Rectal smooth muscle tissue (tissue), 1 donor: ENCODE data around the gene HDHD3.
"Not testable (repeated sequence)": the region's sequence is repeated elsewhere in the genome, so short reads cannot be mapped to it uniquely, and the experiment has no call there.

Experiments
- H3K27ac ChIP-seq: one replicate; pipeline ENCODE4 v1.7.0; 2013; ENCODE audit warnings: low read depth, low read length, inconsistent platforms
- H3K27me3 ChIP-seq: one replicate; pipeline ENCODE4 v1.7.0; 2013; ENCODE audit warnings: low read length; ENCODE audit not compliant: control insufficient read depth, insufficient read depth
- H3K36me3 ChIP-seq: one replicate; pipeline ENCODE4 v1.7.0; 2013; ENCODE audit warnings: low read length; ENCODE audit not compliant: control insufficient read depth, insufficient read depth
- H3K4me1 ChIP-seq: one replicate; pipeline ENCODE4 v1.7.0; 2013; ENCODE audit warnings: low read length; ENCODE audit not compliant: control insufficient read depth, insufficient read depth
- H3K4me3 ChIP-seq: one replicate; pipeline ENCODE4 v1.7.0; 2013; ENCODE audit warnings: low read length
- H3K9ac ChIP-seq: one replicate; pipeline ENCODE4 v1.7.0; 2013; ENCODE audit warnings: low read length

HDHD3 gene

DNA sequence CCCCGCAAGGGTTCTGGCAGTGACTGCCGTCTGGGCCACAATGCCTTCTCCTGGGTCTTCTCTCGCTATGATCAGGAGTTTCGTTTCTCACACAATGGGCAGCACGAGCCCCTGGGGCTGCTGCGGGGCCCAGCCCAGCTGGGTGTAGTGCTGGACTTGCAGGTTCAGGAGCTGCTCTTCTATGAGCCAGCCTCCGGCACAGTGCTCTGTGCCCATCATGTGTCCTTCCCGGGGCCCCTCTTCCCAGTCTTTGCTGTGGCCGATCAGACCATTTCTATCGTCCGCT, 7.0 kb downstream of the HDHD3 start:
- no peak overlapping the region for H3K4me3 ChIP-seq
- no peak overlapping the region for H3K9ac ChIP-seq

DNA sequence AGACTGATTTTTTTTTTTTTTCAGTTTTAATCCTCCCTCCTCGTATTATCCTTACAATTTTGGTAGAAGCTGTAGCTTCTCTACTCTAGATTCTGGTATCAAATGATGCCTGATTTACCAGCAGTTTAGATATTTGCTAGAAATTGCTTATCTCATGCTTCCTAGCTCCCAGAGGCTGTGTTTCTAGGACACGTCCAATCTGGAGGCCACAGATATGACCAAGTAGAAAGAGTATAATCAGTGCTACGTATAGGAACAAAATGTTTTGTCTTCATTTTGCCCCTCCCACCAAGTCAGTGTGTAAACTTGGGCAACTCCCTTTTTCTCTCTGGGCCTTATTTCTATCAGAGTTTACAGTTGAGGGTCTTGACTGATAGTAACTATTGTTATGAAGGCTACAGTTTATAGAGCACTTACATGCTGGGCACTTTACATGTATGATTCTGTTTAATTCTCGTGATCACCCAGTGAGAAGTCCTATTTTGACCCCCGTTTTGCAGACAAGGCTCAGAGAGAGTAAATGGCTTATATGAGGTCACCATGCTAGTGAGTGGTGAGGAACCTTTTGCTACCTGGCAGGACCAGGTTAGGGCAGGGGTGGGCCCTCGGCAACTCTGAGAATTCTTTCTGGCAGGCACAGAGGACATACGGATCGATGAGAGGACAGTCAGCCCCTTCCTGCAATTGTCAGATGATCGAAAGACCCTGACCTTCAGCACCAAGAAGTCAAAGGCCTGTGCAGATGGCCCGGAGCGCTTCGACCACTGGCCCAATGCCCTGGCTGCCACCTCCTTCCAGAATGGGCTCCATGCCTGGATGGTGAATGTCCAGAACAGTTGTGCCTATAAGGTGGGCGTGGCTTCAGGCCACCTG, 7.6 kb downstream of the HDHD3 start:
- Histone ChIP-seq H3K36me3 (peaks cover 2% of the 10 kb centered on the region), H3K27me3 (no peaks in the 10 kb centered on the region), H3K4me3 (no peak overlapping the region), H3K9ac (no peak overlapping the region), H3K4me1 (no peaks in the 10 kb centered on the region), H3K27ac (no peak overlapping the region)

More for the DNA sequence above, 7.0 kb downstream of the HDHD3 start:
- H3K36me3 ChIP-seq = peaks cover 5% of the 10 kb centered on the region
- H3K27me3 ChIP-seq = no peaks in the 10 kb centered on the region
- H3K27ac ChIP-seq = no peak overlapping the region
- H3K4me1 ChIP-seq = no peaks in the 10 kb centered on the region

DNA sequence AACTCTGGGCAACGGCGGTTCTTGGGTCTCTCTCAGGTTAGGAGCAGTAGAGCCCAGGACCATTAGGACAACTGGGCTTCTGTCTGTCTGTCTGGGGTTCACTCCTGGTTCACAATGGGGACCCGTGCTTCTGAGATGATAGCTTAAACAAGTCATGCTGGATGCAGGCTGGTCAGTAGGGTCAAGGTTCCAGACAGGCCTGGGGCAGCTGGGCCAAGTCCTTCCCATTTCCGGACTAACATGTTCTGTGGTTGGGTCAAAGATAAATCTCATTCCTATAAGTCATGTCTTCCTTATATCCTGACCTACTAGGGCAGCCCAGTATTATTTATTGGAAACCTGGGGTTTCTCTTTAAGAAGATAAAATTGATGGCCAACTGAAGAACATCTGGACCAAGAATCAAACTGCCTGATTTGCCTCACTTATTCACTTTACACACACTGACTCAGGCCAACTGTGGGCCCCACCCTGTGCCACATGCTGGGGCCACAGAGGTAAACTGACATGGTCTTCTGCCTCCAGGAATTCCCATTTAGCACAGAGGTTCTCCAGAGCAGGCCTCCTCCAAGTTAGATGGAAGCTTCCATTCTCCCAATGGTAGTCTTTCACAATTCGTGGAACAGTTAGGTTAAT, 8.3 kb downstream of the HDHD3 start:
- H3K27ac ChIP-seq = no peak overlapping the region
- no peaks in the 10 kb centered on the region for H3K36me3 ChIP-seq
- no peak overlapping the region for H3K9ac ChIP-seq
- no peaks in the 10 kb centered on the region for H3K4me1 ChIP-seq
- H3K4me3 ChIP-seq = no peak overlapping the region
- no peaks in the 10 kb centered on the region for H3K27me3 ChIP-seq

DNA sequence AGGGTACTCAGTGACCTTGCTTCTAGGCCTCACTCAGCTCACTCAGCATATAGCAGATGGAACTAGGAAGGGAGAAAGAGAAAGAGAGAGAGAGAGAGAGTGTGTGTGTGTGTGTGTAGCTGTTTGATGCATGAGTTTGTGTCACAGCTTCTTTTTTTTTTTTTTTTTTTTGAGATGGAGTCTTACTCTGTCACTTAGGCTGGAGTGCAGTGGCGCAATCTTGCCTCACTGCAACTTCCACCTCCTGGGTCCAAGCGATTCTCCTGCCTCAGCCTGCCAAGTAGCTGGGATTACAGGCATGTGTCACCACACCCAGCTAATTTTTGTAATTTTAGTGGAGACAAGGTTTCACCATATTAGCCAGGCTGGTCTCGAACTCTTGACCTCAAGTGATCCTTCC, 11.1 kb downstream of the HDHD3 start:
- H3K9ac ChIP-seq, H3K36me3 ChIP-seq, H3K4me3 ChIP-seq, H3K27me3 ChIP-seq, H3K4me1 ChIP-seq, H3K27ac ChIP-seq: not testable (repeated sequence)

DNA sequence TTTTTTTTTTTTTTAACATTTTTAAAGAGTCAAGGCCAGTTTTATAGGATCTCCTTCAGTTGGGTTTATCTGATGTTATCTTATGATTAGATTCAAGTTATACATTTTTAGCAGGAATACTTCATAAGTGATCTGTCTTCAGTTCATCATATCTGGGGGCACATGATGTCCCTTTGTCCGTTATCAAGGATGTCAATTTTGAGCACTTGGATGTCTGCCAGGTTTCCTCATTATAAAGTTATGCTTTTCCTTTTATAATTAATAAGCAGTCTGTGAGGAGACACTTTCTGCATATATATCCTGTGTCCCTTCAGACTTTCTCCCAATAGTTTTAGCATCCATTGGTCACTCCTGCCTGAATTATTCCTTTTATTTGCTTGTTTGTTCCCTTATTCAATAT, 11.8 kb downstream of the HDHD3 start:
- H3K27ac ChIP-seq = no peak overlapping the region
- no peak overlapping the region for H3K9ac ChIP-seq
- H3K36me3 ChIP-seq = no peaks in the 10 kb centered on the region
- no peak overlapping the region for H3K4me3 ChIP-seq
- no peaks in the 10 kb centered on the region for H3K27me3 ChIP-seq
- no peaks in the 10 kb centered on the region for H3K4me1 ChIP-seq

DNA sequence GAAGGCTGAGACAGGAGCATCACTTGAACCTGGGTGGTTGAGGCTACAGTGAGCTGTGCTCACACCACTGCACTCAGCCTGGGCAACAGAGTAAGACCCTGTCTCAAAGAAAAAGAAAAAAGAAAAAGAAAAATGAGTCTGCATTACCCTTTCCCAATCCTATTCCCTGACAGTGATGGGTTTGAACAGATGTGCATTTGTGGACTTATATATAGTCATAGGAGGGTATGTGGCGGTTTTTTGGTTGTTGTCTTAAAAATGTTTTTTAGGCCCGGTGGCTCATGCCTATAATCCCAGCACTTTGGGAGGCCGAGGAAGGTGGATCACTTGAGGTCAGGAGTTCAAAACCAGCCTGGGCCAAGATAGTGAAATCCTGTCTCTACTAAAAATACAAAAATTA, 13.4 kb downstream of the HDHD3 start:
- Histone ChIP-seq H3K36me3 (no peaks in the 10 kb centered on the region), H3K27ac (no peak overlapping the region), H3K27me3 (no peaks in the 10 kb centered on the region), H3K9ac (no peak overlapping the region), H3K4me3 (no peak overlapping the region), H3K4me1 (no peaks in the 10 kb centered on the region)

DNA sequence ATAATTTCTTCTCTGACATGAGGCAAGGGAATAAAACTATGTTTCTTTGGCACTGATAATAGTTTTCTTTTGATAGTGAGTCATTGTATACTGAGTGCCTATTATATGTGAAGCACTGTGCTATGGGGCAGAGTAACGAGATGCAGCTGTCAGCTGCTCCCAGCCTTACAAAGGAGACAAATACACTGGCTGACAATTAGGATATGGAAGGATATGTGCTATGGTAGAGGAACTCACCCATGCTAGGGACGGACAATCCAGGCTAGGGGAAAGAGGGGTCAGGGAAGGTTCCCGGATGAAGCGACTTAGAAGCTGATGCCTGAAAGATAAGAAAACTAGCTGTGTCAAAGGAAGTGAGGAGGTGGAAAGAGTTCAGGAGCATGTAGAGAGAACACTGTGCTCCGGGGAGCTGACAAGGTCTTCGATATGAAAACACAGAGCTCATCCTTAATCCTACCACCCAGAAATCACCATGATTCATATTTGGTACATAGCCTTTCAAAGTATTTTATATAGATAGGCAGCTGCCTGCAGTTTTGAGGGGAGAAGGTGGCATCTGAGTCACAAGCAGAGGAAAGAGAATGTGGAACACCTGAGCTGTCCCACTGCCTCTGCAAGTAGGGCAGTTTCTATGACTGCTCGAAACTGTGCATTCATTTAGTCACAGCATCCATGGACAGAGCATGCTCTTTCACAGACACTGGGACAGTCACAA, 15.3 kb downstream of the HDHD3 start:
- H3K4me3 ChIP-seq = no peak overlapping the region
- H3K27ac ChIP-seq = no peak overlapping the region
- H3K27me3 ChIP-seq = no peaks in the 10 kb centered on the region
- H3K9ac ChIP-seq = no peak overlapping the region
- no peaks in the 10 kb centered on the region for H3K36me3 ChIP-seq
- H3K4me1 ChIP-seq = no peaks in the 10 kb centered on the region

DNA sequence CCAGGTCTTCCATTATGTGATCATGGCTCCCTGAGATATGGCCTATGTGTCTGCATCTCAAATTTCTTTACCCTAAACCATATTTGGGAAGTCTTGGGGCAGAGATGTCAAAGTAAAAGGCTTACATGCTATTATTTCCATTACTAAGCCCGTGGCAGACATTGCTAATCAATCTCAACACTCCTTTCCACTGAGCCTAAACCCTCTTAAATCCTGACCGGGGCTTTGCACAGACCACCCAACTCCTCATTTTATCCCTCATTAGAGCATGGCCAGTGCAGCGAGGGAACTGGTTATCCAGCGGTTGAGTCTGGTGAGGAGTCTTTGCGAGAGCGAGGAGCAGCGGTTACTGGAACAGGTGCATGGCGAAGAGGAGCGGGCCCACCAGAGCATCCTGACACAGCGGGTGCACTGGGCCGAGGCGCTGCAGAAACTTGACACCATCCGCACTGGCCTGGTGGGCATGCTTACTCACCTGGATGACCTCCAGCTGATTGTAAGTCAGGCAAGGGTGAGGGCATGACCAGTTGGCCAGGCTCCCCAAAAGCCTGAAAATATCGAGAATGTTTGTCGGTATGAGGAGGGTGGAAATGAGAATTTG, 16.4 kb downstream of the HDHD3 start:
- Histone ChIP-seq H3K4me3 (no peak overlapping the region), H3K27me3 (no peaks in the 10 kb centered on the region), H3K9ac (no peak overlapping the region), H3K4me1 (no peaks in the 10 kb centered on the region), H3K27ac (no peak overlapping the region), H3K36me3 (no peaks in the 10 kb centered on the region)

DNA sequence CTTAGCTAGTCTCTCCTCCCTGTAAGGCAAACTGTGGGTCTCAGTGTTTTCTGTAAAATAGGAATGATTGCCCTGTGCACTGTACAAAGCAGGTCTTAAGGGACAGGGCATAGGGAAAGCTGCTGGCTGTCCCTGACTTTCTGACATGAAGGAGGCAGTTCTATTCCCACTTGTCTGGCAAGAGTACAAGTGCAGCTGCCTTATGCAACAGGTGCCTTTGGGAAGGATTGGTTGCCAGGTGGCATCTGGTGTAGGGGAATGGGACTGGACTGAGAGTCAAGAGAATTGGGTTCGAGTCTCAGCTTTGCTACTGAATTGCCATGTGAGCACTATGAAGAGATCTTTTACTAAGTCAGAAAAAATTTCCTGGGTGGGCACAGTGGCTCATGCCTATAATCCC, 17.4 kb downstream of the HDHD3 start:
- H3K27me3 ChIP-seq = no peaks in the 10 kb centered on the region
- H3K36me3 ChIP-seq = no peaks in the 10 kb centered on the region
- no peak overlapping the region for H3K9ac ChIP-seq
- no peaks in the 10 kb centered on the region for H3K4me1 ChIP-seq
- no peak overlapping the region for H3K27ac ChIP-seq
- no peak overlapping the region for H3K4me3 ChIP-seq

DNA sequence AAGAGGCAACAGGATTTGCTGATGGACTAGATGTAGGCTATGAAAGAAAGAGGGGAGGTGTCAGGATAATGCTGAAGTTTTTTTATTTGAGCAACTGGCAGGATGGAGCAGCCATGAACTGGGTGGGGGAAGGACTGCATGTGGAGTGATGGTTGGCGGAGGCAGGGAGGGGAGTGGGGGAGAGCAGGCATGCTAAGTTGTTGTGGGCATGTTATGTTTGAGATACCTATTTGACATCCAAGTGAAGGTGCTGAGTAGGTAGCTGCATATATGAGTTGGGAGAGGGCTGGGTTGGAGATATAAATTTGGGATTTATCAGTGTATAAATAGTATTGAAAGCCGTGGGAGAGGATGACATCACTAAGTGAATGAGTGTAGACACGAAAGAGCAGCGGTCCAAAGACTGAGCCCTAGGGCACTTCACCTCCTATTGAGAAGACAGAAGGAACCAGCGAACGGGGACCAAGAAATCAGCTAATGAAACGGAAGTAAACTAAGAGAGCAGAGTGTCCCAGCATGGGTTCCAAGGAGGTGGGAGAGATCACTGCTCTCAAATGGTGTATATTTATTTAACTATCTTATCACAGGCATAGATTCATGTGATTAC, 20.0 kb downstream of the HDHD3 start:
- no peaks in the 10 kb centered on the region for H3K27me3 ChIP-seq
- H3K4me1 ChIP-seq = no peaks in the 10 kb centered on the region
- H3K27ac ChIP-seq = no peak overlapping the region
- no peak overlapping the region for H3K4me3 ChIP-seq
- no peaks in the 10 kb centered on the region for H3K36me3 ChIP-seq
- no peak overlapping the region for H3K9ac ChIP-seq

DNA sequence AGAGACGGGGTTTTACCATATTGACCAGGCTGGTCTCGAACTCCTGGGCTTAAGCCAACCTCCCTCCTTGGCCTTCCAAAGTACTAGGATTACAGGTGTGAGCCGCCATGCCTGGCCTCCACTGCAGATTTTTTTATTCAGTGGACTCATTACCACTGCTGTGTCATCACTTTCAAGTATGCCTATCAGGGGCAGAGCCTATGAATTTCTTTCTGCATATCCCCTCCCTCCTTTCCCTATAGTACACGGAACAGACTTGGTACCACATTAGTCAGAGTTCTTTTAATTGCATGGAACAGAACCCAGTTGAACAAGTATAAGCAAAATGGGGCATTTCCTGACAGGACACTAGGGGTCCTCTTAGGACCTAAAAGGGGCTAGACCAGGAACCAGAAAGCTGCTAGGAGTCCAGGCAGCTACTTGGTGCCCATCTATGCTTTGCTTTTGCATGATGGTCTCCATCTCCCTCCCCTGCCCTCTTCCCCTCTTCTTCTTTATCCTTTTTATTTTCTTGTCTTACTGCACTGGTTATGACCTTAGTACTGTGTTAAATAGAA, 21.7 kb downstream of the HDHD3 start:
- Histone ChIP-seq H3K36me3 (no peaks in the 10 kb centered on the region), H3K9ac (no peak overlapping the region), H3K27ac (no peak overlapping the region), H3K27me3 (no peaks in the 10 kb centered on the region), H3K4me1 (no peaks in the 10 kb centered on the region), H3K4me3 (no peak overlapping the region)

DNA sequence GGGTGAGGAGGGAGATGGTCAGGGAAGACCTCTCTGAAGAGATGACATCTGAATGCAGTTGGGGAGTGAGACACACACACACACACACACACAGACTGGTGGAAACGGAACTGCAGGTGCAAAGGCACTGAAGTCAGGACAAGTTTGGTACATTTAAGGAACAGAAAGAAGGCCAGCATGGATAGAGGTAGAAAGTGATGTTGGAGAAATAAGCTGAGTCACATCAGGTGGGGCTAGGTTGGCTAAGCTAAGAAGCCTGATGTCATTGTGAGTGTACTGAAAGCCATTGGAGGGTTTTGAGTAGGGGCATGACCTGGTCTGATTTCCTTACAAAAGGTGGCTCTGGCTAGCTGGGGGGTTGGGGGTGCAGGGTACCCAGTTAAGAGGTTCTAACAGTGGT, 24.4 kb downstream of the HDHD3 start:
- Histone ChIP-seq H3K27me3 (no peaks in the 10 kb centered on the region), H3K4me3 (no peak overlapping the region), H3K9ac (no peak overlapping the region), H3K27ac (no peak overlapping the region), H3K4me1 (no peaks in the 10 kb centered on the region), H3K36me3 (no peaks in the 10 kb centered on the region)
